B cell (primary cell): ENCODE data around the gene PIGM.

Experiments
- CTCF ChIP-seq: fragments of 200-600 bp; IDR thresholded peaks from one replicate; pipeline ENCODE4 v1.8.0; 2022; ENCODE audit warnings: antibody characterized with exemption, mild to moderate bottlenecking
- EZH2 ChIP-seq: IDR thresholded peaks from 2 replicates; pipeline ENCODE4 v1.6.1; 2012; ENCODE audit warnings: borderline replicate concordance, low read depth, mild to moderate bottlenecking, moderate library complexity, low read length; ENCODE audit not compliant: insufficient read depth, poor library complexity, severe bottlenecking

GRCh38 chr1:160079448-160079847 lies 47.7 kb upstream of the PIGM start:
- TF ChIP-seq CTCF (no peak), EZH2 (no peak)
